Inflammatory macrophage treated with lipopolysaccharide for 1 hour (primary cell): ENCODE measurements around the gene CLASP2.
A peak's percentile ranks its signal among the peaks of the same experiment; 100 is the strongest.

Experiments
- DNase-seq, 2 donors: peaks; one replicate each; pipeline ENCODE4 v3.0.0-alpha.2; 2020 to 2022

CLASP2 gene

GRCh38 chr3:33636125-33636850, 81.8 kb downstream of the CLASP2 start:
- DNase-seq: peak; percentile 37 to 71

GRCh38 chr3:33634262-33634661, 83.8 kb downstream of the CLASP2 start:
- DNase-seq: no peak

GRCh38 chr3:33629219-33629618, 88.8 kb downstream of the CLASP2 start:
- no peak for DNase-seq

GRCh38 chr3:33624756-33625155, 93.3 kb downstream of the CLASP2 start:
- no peak for DNase-seq

DNA sequence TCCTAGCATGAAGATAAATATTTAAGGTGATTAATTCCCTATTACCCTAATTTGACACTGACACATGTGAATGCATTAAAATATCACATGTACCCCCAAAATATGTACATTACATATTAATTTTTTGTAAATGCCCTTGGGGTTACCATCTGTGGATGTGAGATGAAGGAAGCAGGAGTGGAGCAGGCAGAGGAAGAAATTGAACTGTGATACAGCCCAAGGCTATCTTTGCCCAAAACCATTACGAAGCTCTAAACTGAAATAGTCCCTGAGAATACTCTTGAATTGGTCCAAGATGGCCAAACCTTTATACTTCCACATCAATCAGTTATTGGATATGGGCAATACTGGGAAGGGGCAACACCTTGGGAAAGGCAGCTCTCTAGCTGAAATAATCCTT, 105.0 kb downstream of the CLASP2 start:
- DNase-seq: no peak

GRCh38 chr3:33612607-33613006, 105.4 kb downstream of the CLASP2 start:
- no peak for DNase-seq

DNA sequence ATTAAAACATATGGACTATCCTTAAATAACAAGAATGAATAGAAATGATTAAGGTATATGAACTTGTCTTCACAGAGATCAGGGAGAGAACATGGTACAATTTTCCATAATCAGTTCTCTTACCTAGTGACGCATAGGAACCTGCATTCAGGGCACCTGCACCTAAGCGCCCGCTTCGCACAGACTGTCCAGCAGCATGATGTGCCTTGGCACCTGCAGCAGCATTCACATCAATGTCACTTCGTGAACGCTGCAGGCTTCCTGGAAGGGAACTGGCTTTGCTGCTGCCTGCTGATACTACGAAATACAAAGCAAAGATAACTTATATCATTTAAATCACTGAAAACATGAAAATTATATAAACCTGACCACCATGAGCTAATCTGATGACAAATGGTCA, 115.2 kb downstream of the CLASP2 start:
- DNase-seq: no peak

GRCh38 chr3:33597257-33597689, 120.8 kb downstream of the CLASP2 start:
- DNase-seq: no peak

GRCh38 chr3:33592999-33593398, 125.1 kb downstream of the CLASP2 start:
- DNase-seq: no peak

DNA sequence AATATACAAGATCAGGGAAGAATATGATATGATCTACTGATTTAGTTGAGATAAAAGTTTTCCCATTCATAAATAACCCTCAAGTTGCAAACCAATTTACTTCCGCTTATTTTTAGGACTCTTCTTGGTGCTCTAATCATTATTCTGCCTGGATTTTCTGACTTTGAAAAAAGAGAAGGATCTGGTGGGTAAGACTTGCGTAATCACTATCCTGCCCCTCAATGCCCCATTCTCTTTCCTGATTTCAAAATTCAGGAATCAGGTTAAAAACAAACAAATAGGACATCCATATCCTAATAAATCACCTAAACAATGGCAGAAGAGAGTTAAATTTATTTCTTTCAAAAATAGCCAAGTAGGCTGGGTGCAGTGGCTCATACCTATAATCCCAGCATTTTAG, 127.5 kb downstream of the CLASP2 start:
- no peak for DNase-seq

DNA sequence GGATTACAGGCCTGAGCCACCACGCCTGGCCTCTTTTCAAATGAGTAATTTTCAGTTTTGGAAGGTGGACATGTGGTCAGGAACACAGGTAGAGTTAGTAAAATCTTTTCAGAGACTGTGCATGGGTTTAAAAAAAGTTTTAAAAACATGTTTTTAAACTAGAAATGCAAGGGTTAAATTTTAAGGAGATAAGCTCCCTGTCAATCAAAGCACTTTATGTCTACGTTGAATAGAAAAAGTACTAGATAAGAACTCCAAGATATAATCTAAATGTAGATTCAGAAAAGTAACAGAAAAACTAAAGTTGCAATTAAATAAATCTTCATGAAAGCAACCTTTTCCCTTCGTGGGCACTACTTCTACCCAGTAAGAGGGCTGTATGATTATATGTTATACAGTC, 131.7 kb downstream of the CLASP2 start:
- DNase-seq: no peak

- DNase-seq: no peak
Observed at GRCh38 chr3:33582234-33582633, 135.8 kb downstream of the CLASP2 start.

DNA sequence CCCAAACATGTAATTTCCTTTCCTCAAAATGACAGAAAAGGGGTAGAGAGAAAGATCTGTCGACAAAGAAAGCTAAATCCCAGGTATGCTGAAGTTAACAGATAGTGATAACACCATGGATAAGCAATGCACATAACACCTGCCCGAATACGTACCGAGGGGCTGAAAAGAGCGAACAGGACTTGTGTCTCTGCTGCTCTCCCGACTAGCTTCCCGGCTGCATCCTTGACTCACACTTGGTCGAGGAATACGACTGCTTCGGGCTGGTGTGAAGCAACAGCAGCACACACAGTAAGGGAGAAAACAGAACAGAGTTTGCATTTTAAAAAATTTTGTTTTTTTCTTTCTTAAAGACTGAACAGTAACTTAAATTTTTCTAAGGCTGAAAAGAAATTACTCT, 136.4 kb downstream of the CLASP2 start:
- DNase-seq: no peak

GRCh38 chr3:33579840-33580239, 138.2 kb downstream of the CLASP2 start:
- DNase-seq: no peak

- no peak for DNase-seq
Observed at GRCh38 chr3:33579178-33579510, 138.9 kb downstream of the CLASP2 start.

DNA sequence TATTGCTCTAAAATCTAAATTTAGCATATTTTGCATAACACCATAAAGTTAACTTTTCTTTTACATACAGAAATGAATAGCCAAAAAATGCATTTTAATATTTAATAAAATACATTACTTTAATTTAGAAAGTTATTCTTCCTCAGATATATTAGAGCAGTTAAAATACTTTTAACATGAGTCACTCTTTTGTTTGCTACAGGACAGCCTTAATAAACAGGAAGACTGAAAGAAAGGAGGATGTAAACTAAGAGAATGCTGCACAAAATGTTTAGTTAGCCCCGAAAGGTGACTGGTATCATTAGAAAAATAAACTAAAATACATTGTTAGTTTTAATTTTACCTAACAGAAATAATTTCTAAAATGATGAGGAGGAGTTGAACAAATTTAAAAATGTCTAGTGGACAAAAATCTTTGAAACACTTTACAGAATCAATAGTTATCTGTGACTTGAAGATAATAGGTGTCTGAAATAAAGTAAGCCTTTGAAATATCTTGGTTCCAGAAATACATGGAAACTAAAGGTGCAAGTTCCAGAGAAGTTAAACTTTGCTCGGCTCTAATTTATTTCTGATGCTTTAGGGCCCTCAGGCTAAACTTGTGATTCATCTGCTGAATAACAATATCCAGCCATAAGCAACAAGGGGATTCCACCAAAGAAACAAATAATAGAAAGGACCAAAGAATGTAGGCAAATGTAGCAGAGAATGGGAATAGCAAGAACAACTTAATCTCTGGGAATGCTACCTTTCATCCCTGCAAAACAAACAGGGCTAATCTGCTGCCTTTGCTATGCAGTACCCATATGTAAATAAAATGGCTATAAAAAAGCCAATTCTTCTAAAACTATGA, 139.5 kb downstream of the CLASP2 start:
- no peak for DNase-seq

DNA sequence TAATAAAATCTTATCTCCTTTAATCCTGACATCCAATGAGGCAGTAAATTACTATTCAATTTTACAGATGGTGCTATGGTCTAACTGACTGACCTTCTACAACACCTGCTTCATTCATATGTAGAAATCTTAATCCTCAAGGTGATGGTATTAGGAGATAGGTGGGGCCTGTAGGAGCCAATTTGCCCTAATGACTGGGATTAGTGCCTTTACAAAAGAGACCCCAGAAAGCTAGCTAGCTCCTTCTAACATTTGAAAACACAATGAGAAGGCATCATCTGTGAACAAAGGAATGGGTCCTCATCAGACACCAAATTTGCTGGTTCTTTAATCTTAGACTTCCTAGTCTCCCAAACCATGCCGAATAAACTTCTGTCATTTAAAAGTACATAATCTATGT, 140.5 kb downstream of the CLASP2 start:
- no peak for DNase-seq

DNA sequence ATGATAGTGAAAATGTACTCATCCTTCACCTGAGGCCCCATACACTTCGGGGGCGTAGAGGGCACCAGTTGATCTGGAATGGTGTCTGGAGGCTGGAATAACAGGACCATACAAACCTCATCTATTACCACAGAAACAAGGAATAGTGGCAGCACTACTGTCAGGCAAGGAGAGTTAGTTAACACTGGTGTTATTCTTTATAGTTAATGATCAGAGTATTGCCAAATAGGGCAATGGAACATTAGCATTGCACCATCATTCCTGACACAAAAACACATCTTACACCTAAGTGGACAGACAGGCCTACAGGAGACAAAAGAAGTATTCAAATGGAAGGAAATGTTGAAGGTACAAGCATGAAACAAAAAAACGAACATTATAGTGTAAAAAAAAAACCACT, 140.9 kb downstream of the CLASP2 start:
- no peak for DNase-seq

- peak; percentile 75 to 84 for DNase-seq
Observed at GRCh38 chr3:33575311-33575710, 142.7 kb downstream of the CLASP2 start.

DNA sequence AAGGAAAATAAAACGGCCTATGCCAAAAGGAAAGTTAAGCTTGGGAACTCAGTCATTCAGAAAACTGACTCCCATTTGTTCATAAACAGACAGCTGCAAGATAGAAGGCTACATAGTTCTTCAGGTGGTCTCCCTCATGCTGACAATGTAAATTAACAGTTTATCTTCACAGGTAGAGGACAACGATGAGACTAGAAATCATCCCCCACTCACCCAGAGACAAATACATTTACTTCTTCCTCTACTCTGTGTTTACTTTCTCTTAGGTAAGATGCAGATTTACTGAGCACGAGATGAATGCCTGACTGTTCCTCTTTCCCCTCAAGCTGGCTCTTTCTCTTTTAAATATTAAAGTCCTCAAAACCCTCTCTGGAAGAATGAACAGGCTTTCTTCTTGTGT, 160.2 kb downstream of the CLASP2 start:
- DNase-seq: no peak

- no peak for DNase-seq
Observed at GRCh38 chr3:33557279-33557678, 160.8 kb downstream of the CLASP2 start.

DNA sequence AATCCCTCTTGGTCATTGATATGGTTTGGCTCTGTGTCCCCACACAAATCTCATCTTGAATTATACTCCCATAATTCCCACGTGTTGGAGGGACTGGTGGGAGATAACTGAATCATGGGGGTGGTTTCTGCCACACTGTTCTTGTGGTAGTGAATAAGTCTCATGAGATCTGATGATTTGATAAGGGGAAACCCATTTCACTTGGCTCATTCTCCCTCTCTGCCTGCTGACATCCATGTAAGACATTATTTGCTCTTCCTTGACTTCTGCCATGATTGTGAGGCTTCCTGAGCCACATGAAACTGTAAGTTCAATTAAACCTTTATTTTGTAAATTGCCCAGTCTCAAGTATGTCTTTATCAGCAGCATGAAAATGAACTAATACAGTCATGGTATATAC, 171.0 kb downstream of the CLASP2 start:
- DNase-seq: peak in 1 of 2 donors; percentile 19

DNA sequence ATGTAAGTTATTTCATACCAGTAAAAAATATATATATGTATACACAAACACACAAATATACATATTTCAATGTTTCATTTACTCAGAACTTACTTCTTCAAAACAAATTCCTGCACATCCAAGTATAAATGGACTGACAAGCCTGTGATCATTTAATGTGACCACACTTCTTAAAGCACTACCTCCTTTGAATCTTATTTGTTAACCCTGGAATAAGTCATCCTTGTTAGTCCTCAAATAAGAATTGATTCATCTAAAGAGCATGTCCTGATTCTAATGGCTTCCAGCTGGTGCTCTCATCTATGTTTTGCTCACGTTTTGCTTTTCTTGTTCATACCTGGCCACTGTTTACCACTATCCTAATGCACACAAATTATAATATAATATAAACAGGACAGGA, 173.9 kb downstream of the CLASP2 start:
- no peak for DNase-seq

DNA sequence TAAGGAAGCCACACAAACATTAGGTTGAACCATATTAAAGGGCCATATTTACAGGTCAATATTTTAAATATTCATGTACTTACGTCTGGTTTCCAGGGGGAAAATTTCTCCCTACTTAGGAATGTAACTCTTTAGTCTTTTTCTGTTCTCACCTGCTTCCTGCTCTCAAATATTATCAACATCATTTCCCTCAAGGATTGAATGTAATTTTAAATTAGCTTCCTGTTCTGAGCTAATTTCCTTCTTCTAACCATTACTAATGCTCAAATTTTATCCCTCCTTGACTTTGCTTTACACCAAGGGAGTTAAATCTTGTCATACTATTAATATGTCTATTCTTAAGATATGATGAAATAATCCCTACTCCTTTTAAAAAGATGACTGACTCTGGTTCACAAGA, 174.5 kb downstream of the CLASP2 start:
- no peak for DNase-seq

DNA sequence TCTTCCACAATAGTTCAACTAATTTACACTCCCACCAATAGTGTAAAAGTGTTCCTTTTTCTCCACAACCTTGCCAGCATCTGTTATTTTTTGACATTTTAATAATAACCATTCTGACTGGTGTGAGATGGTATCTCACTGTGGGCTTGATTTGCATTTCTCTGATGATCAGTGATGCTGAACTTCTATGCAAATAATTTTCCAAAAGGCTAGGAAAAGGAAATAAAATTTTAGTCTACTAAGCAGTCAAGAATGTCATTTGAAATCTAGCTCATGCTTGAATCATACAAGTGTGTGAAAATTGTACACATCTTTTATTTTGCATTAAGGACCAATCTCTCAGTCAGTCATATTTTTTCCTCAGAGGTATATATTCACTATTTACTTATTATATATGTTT, 176.1 kb downstream of the CLASP2 start:
- no peak for DNase-seq
